ENCODE data around the gene EP400.
"Not testable (repeated sequence)": the region's sequence is repeated elsewhere in the genome, so short reads cannot be mapped to it uniquely, and the experiment has no call there.

Gene EP400

DNA sequence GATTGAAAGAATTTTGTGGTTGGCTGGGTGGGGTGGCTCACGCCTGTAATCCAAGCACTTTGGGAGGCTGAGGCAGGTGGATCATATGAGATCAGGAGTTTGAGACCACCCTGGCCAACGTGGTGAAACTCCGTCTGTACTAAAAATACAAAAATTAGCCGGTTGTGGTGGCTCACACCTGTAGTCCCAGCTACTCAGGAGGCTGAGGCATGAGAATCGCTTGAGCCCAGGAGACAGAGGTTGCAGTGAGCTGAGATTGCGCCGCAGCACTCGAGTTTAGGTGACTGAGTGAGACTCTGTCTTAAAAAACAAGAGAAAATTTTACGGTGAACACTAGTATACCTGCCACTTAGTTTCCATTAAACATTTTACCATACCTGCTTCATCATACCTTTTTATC lies 4.1 kb downstream of the EP400 start:
- not testable (repeated sequence) for H3K4me3 ChIP-seq (ENCODE audit: insufficient read depth, low read depth, low read length); H3K27ac ChIP-seq (ENCODE audit: insufficient read depth, low read depth, low read length, poor library complexity, severe bottlenecking); H3K4me1 ChIP-seq (ENCODE audit: control insufficient read depth, insufficient read depth, low read length); H3K27me3 ChIP-seq (ENCODE audit: control insufficient read depth, insufficient read depth, low read length, poor library complexity, severe bottlenecking); H3K36me3 ChIP-seq (ENCODE audit: control insufficient read depth, insufficient read depth, low read length); H3K9me3 ChIP-seq (ENCODE audit: control insufficient read depth, low read length)
- 93 to 94% methylated on average over 9 of the region's 9 CpGs for WGBS, 2 experiments

DNA sequence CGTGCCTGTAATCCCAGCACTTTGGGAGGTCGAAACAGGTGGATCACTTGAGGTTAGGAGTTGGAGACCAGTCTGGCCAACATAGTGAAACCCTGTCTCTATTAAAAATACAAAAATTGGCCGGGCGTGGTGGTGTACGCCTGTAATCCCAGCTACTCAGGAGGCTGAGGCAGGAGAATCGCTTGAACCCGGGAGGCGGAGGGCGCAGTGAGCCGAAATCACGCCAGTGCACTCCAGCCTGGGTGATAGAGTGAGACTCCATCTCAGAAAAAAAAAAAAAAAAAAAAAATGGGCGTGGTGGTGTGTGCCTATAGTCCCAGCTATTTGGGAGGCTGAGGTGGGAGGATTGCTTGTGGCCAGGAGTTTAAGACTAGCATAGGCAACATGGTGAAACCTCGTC lies 4.7 kb downstream of the EP400 start:
- not testable (repeated sequence) for H3K4me1 ChIP-seq (ENCODE audit: control insufficient read depth, insufficient read depth, low read length); H3K9me3 ChIP-seq (ENCODE audit: control insufficient read depth, low read length); H3K4me3 ChIP-seq (ENCODE audit: insufficient read depth, low read depth, low read length); H3K36me3 ChIP-seq (ENCODE audit: control insufficient read depth, insufficient read depth, low read length); H3K27me3 ChIP-seq (ENCODE audit: control insufficient read depth, insufficient read depth, low read length, poor library complexity, severe bottlenecking); H3K27ac ChIP-seq (ENCODE audit: insufficient read depth, low read depth, low read length, poor library complexity, severe bottlenecking)
- 92 to 95% methylated on average over 13 of the region's 13 CpGs for whole genome bisulfite sequencing, 2 experiments

DNA sequence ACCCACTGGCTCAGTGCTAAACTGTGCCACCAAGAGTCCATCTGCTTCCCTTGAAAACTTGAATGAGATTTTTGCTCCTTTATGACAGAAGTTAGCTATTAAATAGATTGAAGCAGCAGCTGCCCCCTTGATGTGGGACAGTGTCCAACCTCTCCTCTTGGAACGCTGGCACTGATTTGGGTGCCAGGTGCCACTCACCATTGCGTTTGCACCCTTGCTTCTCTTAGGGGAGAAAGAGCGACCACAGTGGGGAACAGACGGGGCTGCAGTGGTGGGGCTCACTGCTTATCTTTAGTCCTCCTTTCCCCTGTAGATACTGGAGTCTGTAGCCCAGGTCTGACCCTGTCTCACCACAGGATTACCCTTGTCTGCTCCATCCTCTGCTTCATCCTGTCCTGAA lies 9.4 kb downstream of the EP400 start:
- Histone ChIP-seq H3K4me1 (ENCODE audit: control insufficient read depth, insufficient read depth, low read length) (peaks cover 12% of the 10 kb centered on the region), H3K27ac (ENCODE audit: insufficient read depth, low read depth, low read length, poor library complexity, severe bottlenecking) (no peak overlapping the region), H3K36me3 (ENCODE audit: control insufficient read depth, insufficient read depth, low read length) (peaks cover 6% of the 10 kb centered on the region), H3K9me3 (ENCODE audit: control insufficient read depth, low read length) (no peaks in the 10 kb centered on the region), H3K4me3 (ENCODE audit: insufficient read depth, low read depth, low read length) (no peak overlapping the region), H3K27me3 (ENCODE audit: control insufficient read depth, insufficient read depth, low read length, poor library complexity, severe bottlenecking) (no peaks in the 10 kb centered on the region)
- 94 to 95% methylated on average over 4 of the region's 4 CpGs for WGBS, 2 experiments

DNA sequence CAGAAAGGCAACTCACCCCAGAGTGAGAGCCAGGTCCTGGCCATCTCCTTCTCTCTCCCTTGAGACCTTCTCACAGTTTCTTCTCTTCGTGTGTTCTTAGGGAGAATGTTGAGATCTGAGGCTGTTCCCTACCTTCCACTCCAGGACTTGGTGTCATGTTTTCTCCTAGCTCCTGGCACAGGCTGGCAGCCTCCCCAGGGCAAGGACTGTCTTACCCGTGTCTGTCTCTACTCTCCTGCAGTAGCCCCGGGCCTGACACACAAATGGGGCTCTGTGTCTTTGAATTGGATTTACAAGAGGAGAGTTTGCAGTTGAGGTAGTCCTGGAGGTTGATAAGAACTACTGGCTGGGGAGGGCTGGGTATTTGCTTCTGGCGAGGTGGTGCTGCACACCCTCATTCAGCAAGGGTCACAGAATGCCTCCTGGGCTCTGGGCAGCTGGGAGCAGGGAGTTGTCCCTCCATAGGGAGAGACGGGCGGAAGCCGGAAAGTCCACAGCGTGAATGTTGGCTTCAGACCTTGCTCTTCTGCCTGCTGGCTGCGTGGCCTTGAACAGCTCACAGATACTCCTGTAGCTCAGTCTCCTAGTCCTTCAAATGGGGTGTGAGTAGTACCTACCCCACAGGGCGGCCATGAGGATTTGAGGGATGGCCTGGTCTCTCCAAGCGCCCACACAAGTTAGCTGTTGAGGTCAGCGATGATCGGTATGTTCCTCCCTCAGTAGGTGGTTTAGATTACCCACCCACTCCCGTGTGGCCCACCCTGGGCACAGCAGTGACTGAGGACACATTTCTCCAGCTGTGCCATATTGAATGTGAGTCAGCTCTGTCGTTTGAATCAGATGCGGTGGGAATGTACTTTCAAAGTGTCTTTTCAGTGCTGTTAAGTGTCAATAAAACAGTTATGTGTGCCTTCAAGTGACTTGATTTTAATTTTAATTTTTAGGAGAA lies 10.2 kb downstream of the EP400 start:
- H3K4me1 ChIP-seq (ENCODE audit: control insufficient read depth, insufficient read depth, low read length): peaks cover 12% of the 10 kb centered on the region
- H3K27ac ChIP-seq (ENCODE audit: insufficient read depth, low read depth, low read length, poor library complexity, severe bottlenecking): no peak overlapping the region
- H3K36me3 ChIP-seq (ENCODE audit: control insufficient read depth, insufficient read depth, low read length): peaks cover 6% of the 10 kb centered on the region
- H3K27me3 ChIP-seq (ENCODE audit: control insufficient read depth, insufficient read depth, low read length, poor library complexity, severe bottlenecking): no peaks in the 10 kb centered on the region
- no peak overlapping the region for H3K4me3 ChIP-seq (ENCODE audit: insufficient read depth, low read depth, low read length)
- no peaks in the 10 kb centered on the region for H3K9me3 ChIP-seq (ENCODE audit: control insufficient read depth, low read length)
- WGBS, 2 experiments: 92 to 94% methylated on average over 16 of the region's 16 CpGs

DNA sequence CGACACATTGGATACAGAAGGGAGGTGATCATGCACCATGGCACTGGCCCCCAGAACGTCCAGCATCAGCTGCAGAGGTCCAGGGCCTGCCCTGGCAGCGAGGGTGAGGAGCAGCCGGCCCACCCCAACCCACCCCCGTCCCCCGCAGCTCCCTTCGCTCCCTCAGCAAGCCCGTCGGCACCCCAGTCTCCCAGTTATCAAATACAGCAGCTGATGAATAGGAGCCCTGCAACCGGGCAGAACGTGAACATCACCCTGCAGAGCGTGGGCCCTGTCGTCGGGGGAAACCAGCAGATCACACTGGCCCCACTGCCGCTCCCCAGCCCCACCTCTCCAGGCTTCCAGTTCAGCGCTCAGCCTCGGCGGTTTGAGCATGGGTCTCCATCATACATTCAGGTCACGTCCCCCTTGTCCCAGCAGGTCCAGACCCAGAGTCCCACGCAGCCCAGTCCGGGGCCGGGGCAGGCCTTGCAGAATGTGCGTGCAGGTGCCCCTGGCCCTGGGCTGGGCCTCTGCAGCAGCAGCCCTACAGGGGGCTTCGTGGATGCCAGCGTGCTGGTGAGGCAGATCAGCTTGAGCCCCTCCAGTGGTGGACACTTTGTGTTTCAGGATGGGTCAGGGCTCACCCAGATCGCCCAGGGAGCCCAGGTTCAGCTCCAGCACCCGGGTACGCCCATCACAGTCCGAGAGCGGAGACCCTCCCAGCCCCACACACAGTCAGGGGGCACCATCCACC lies 11.0 kb downstream of the EP400 start:
- not testable (repeated sequence) for H3K27ac ChIP-seq (ENCODE audit: insufficient read depth, low read depth, low read length, poor library complexity, severe bottlenecking); H3K27me3 ChIP-seq (ENCODE audit: control insufficient read depth, insufficient read depth, low read length, poor library complexity, severe bottlenecking); H3K9me3 ChIP-seq (ENCODE audit: control insufficient read depth, low read length); H3K4me3 ChIP-seq (ENCODE audit: insufficient read depth, low read depth, low read length); H3K36me3 ChIP-seq (ENCODE audit: control insufficient read depth, insufficient read depth, low read length)
- WGBS, 2 experiments: 93 to 95% methylated on average over 16 to 19 of the region's 30 CpGs
- peaks cover 12% of the 10 kb centered on the region for H3K4me1 ChIP-seq (ENCODE audit: control insufficient read depth, insufficient read depth, low read length)

DNA sequence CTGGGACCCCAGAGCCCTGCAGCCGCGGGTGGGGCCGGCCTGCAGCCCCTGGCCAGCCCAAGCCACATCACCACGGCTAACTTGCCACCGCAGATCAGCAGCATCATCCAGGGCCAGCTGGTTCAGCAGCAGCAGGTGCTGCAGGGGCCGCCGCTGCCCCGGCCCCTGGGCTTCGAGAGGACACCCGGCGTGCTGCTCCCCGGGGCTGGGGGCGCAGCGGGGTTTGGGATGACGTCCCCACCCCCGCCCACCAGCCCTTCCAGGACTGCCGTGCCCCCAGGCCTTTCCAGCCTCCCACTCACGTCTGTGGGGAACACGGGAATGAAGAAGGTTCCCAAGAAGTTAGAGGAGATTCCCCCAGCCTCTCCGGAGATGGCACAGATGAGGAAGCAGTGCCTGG lies 11.6 kb downstream of the EP400 start:
- H3K27ac ChIP-seq (ENCODE audit: insufficient read depth, low read depth, low read length, poor library complexity, severe bottlenecking); H3K36me3 ChIP-seq (ENCODE audit: control insufficient read depth, insufficient read depth, low read length); H3K4me3 ChIP-seq (ENCODE audit: insufficient read depth, low read depth, low read length); H3K9me3 ChIP-seq (ENCODE audit: control insufficient read depth, low read length); H3K27me3 ChIP-seq (ENCODE audit: control insufficient read depth, insufficient read depth, low read length, poor library complexity, severe bottlenecking): not testable (repeated sequence)
- H3K4me1 ChIP-seq (ENCODE audit: control insufficient read depth, insufficient read depth, low read length): peaks cover 12% of the 10 kb centered on the region
- WGBS, 2 experiments: 98 to 100% methylated on average over 5 to 6 of the region's 20 CpGs

DNA sequence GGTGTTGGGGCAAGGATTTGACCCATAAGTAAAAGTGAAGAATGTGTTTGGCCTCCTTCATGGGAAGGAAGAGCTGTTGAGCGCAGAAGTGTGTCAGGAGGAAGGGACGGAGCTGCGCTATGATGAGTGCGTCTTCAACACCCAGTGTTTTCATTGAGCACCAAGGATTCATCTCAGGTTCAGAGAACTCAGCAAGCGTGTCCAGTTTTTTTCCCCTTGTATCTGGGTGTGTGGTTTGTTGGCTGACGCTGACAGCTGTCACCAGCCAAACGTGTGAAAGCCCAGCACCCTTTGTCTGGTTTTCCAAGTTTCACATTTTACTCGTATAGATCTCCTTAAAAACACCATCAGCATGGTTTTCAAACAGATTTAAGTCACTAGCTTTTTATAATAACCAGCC lies 12.3 kb downstream of the EP400 start:
- WGBS, 2 experiments: 96 to 97% methylated on average over 8 of the region's 8 CpGs
- Histone ChIP-seq H3K4me3 (ENCODE audit: insufficient read depth, low read depth, low read length) (no peak overlapping the region), H3K36me3 (ENCODE audit: control insufficient read depth, insufficient read depth, low read length) (peaks cover 6% of the 10 kb centered on the region)

DNA sequence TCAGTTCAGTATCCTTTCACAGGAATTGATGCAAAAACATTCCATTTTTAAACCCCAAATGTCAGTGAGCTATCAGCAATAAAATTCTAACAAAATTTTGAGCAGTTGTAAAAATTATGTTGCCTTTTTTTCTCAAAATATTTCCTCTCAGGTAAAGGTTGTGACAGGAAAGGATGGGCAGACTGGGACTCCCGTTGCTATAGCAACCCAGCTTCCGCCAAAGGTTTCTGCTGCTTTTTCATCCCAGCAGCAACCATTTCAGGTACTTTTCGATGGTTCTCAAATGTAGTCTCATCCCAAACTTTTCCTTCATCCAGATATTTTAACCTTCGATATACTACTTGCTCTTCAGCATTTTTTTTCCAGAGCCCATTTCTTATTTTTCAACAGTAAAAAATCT lies 13.6 kb downstream of the EP400 start:
- H3K4me1 ChIP-seq (ENCODE audit: control insufficient read depth, insufficient read depth, low read length): peaks cover 7% of the 10 kb centered on the region
- no peaks in the 10 kb centered on the region for H3K9me3 ChIP-seq (ENCODE audit: control insufficient read depth, low read length)
- H3K4me3 ChIP-seq (ENCODE audit: insufficient read depth, low read depth, low read length): no peak overlapping the region
- 91% methylated on average over 4 of the region's 4 CpGs for WGBS, 2 experiments
- H3K27ac ChIP-seq (ENCODE audit: insufficient read depth, low read depth, low read length, poor library complexity, severe bottlenecking): no peak overlapping the region
- no peaks in the 10 kb centered on the region for H3K27me3 ChIP-seq (ENCODE audit: control insufficient read depth, insufficient read depth, low read length, poor library complexity, severe bottlenecking)
- H3K36me3 ChIP-seq (ENCODE audit: control insufficient read depth, insufficient read depth, low read length): peaks cover 6% of the 10 kb centered on the region

More for the DNA sequence above, 12.3 kb downstream of the EP400 start:
- Histone ChIP-seq H3K27ac (ENCODE audit: insufficient read depth, low read depth, low read length, poor library complexity, severe bottlenecking) (no peak overlapping the region), H3K4me1 (ENCODE audit: control insufficient read depth, insufficient read depth, low read length) (peaks cover 12% of the 10 kb centered on the region), H3K9me3 (ENCODE audit: control insufficient read depth, low read length) (no peaks in the 10 kb centered on the region), H3K27me3 (ENCODE audit: control insufficient read depth, insufficient read depth, low read length, poor library complexity, severe bottlenecking) (no peaks in the 10 kb centered on the region)

DNA sequence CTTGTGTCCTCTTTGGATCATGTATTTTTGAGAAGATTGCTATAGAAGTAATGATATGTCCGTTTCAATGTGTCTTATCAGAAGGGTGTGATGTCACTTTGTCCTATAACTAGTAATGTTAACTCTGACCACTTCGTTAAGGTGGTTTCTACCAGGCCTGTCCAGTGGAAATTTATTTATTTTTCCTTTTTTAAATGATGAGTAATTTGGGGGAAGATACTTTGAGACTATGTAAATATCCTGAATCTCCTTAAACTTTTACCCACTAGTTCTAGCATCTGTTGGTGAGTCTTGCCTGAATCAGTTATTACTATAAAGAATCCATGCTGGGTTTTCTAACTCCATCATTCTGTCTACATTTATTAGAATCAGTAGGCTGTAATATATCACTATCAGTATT lies 15.3 kb downstream of the EP400 start:
- Histone ChIP-seq H3K36me3 (ENCODE audit: control insufficient read depth, insufficient read depth, low read length) (peaks cover 6% of the 10 kb centered on the region), H3K4me3 (ENCODE audit: insufficient read depth, low read depth, low read length) (no peak overlapping the region), H3K4me1 (ENCODE audit: control insufficient read depth, insufficient read depth, low read length) (no peaks in the 10 kb centered on the region), H3K9me3 (ENCODE audit: control insufficient read depth, low read length) (no peaks in the 10 kb centered on the region), H3K27ac (ENCODE audit: insufficient read depth, low read depth, low read length, poor library complexity, severe bottlenecking) (no peak overlapping the region), H3K27me3 (ENCODE audit: control insufficient read depth, insufficient read depth, low read length, poor library complexity, severe bottlenecking) (no peaks in the 10 kb centered on the region)
- 90 to 97% methylated on average over 2 of the region's 2 CpGs for WGBS, 2 experiments

DNA sequence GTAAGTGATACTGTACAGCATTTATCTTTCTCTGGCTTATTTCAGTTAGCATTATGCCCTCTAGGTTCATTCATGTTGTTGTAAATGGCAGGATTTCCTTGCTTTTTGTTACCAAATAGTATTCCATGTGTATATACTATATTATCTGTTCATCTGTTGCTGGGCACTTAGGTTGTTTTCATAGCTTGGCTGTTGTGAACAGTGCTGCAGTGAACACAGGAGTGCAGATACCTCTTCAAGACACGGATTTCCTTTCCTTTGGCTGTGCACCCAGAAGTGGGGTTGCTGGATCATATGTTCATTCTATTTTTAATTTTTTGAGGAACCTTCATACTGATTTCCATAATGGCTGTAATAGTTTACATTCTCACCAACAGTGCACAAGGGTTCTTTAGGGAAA lies 21.5 kb downstream of the EP400 start:
- Histone ChIP-seq H3K9me3 (ENCODE audit: control insufficient read depth, low read length) (no peaks in the 10 kb centered on the region), H3K36me3 (ENCODE audit: control insufficient read depth, insufficient read depth, low read length) (no peaks in the 10 kb centered on the region), H3K4me3 (ENCODE audit: insufficient read depth, low read depth, low read length) (no peak overlapping the region), H3K27ac (ENCODE audit: insufficient read depth, low read depth, low read length, poor library complexity, severe bottlenecking) (peak overlapping the region; percentile 8), H3K27me3 (ENCODE audit: control insufficient read depth, insufficient read depth, low read length, poor library complexity, severe bottlenecking) (no peaks in the 10 kb centered on the region), H3K4me1 (ENCODE audit: control insufficient read depth, insufficient read depth, low read length) (no peaks in the 10 kb centered on the region)
- WGBS, 2 experiments: 92 to 100% methylated on average over 1 of the region's 1 CpG
